Calu3 (cell line): Measurements from ENCODE around the gene WNK1. TPM values are rescaled to one million over a fixed set of nuclear protein-coding genes. Genes with fewer than 3 reads are reported as not detected.
"Not testable (repeated sequence)": the region's sequence is repeated elsewhere in the genome, so short reads cannot be mapped to it uniquely, and the experiment has no call there.

Source experiments
- BruUV-seq: library from RNA; stranded (reverse); fragments of 400-500 nt; replicated peaks from 2 replicates; lab custom pipeline; 2021; lab: Mats Ljungman, UMichigan
- CTCF ChIA-PET: fragments of 300-600 bp; sonication (Branson Sonifier 250); formaldehyde crosslinking; loops from one replicate; lab custom pipeline; 2022; ENCODE audit warnings: antibody characterized with exemption; lab: Charles Lee
- DNase-seq: peaks from one replicate; pipeline ENCODE4 v3.0.0; 2022
- H3K27ac Mint-ChIP-seq: one replicate; pipeline ENCODE4 v1.8.0; 2022; ENCODE audit warnings: mixed read lengths; ENCODE audit not compliant: unreplicated experiment
- H3K27me3 Mint-ChIP-seq: one replicate; pipeline ENCODE4 v1.8.0; 2022; ENCODE audit warnings: mixed read lengths; ENCODE audit not compliant: unreplicated experiment
- H3K36me3 Mint-ChIP-seq: one replicate; pipeline ENCODE4 v1.8.0; 2022; ENCODE audit warnings: mild to moderate bottlenecking, moderate library complexity, mixed read lengths; ENCODE audit not compliant: insufficient read depth, unreplicated experiment
- H3K4me1 Mint-ChIP-seq: one replicate; pipeline ENCODE4 v1.8.0; 2022; ENCODE audit warnings: mild to moderate bottlenecking, low read depth, mixed read lengths; ENCODE audit not compliant: unreplicated experiment
- H3K4me3 Mint-ChIP-seq: one replicate; pipeline ENCODE4 v1.8.0; 2022; ENCODE audit warnings: mild to moderate bottlenecking, low read depth, moderate library complexity, mixed read lengths; ENCODE audit not compliant: unreplicated experiment
- H3K9me3 Mint-ChIP-seq: one replicate; pipeline ENCODE4 v1.8.0; 2022; ENCODE audit warnings: low read depth, mixed read lengths; ENCODE audit not compliant: unreplicated experiment
- CTCF ChIP-seq: fragments of 200-600 bp; IDR thresholded peaks from one replicate; pipeline ENCODE4 v1.8.0; 2022; ENCODE audit warnings: antibody characterized with exemption; ENCODE audit not compliant: unreplicated experiment
- intact Hi-C: fragments of 100-400 bp; cut with micrococcal nuclease; formaldehyde crosslinking; loops from one replicate; pipeline ENCODE4 v1.10.0; 2022; ENCODE audit not compliant: unreplicated experiment
- total RNA-seq: library from RNA; stranded (reverse); gene quantifications from 2 replicates; pipeline ENCODE4 v1.2.3, GENCODE V29; 2022

Gene WNK1
- total RNA-seq, 1 experiment from 2014 or later, result 107 TPM

- TF ChIP-seq CTCF, result no peak
- no peaks in the 10 kb centered on the region for H3K9me3 Mint-ChIP-seq
- H3K36me3 Mint-ChIP-seq, result no peaks in the 10 kb centered on the region
- peaks cover 17% of the 10 kb centered on the region for H3K4me1 Mint-ChIP-seq
- no peak for DNase-seq
- H3K27me3 Mint-ChIP-seq, result no peaks in the 10 kb centered on the region
- intact Hi-C loops, result no loop called here
- H3K4me3 Mint-ChIP-seq, result no peak overlapping the region
- H3K27ac Mint-ChIP-seq, result no peak overlapping the region
- CTCF ChIA-PET, result interaction anchor here (0.8 to 1.4 kb wide), 2 partner anchors 11 to 17 kb away, joined by 3 read pairs; no protein-coding TSS in a partner anchor
- no TSS peak for BruUV-seq
Observed at GRCh38 chr12:768434-768833, 16.1 kb downstream of the WNK1 start.

- Mint-ChIP-seq H3K36me3 (no peaks in the 10 kb centered on the region), H3K9me3 (no peaks in the 10 kb centered on the region), H3K4me1 (peaks cover 29% of the 10 kb centered on the region), H3K27me3 (no peaks in the 10 kb centered on the region), H3K27ac (no peak overlapping the region), H3K4me3 (no peak overlapping the region)
- no peak for DNase-seq
- no TSS peak for BruUV-seq
- TF ChIP-seq CTCF, result no peak
- CTCF ChIA-PET, result interaction anchor here (0.6 kb wide), 1 partner anchor 19 kb away, joined by 3 read pairs; no protein-coding TSS in a partner anchor
- intact Hi-C loops, result loop anchor here (2.0 kb wide), 1 partner anchor 16 kb away; no protein-coding TSS in a partner anchor
Observed at GRCh38 chr12:770479-770878, 18.1 kb downstream of the WNK1 start.

- CTCF ChIA-PET, result interaction anchor here (0.6 to 1.2 kb wide), 3 partner anchors 8 to 21 kb away, joined by 3 to 5 read pairs (median 4); no protein-coding TSS in a partner anchor
- Mint-ChIP-seq H3K9me3 (no peaks in the 10 kb centered on the region), H3K4me1 (peaks cover 38% of the 10 kb centered on the region), H3K27ac (no peak overlapping the region), H3K4me3 (no peak overlapping the region), H3K27me3 (no peaks in the 10 kb centered on the region), H3K36me3 (no peaks in the 10 kb centered on the region)
- intact Hi-C loops, result no loop called here
- DNase-seq, result no peak
- BruUV-seq, result no TSS peak
- no peak for TF ChIP-seq CTCF
Observed at GRCh38 chr12:772056-772697, 19.8 kb downstream of the WNK1 start.

GRCh38 chr12:774051-774614 is 21.8 kb downstream of the WNK1 start:
- DNase-seq, result no peak
- no peaks in the 10 kb centered on the region for H3K27me3 Mint-ChIP-seq
- CTCF ChIA-PET, result no interaction called here
- no peak overlapping the region for H3K27ac Mint-ChIP-seq
- H3K36me3 Mint-ChIP-seq, result no peaks in the 10 kb centered on the region
- peaks cover 50% of the 10 kb centered on the region for H3K4me1 Mint-ChIP-seq
- H3K4me3 Mint-ChIP-seq, result no peak overlapping the region
- no peak for TF ChIP-seq CTCF
- no TSS peak for BruUV-seq
- intact Hi-C loops, result loop anchor here (2.0 kb wide), 1 partner anchor 13 kb away; no protein-coding TSS in a partner anchor
- H3K9me3 Mint-ChIP-seq, result no peaks in the 10 kb centered on the region

GRCh38 chr12:775973-776771 is 23.8 kb downstream of the WNK1 start:
- CTCF ChIA-PET, result interaction anchor here (0.6 to 3.4 kb wide), 11 partner anchors 12 to 1351 kb away, joined by 3 to 21 read pairs (median 4); partner anchors contain the start of gene WNK1
- DNase-seq, H3K36me3 Mint-ChIP-seq, H3K9me3 Mint-ChIP-seq, H3K4me3 Mint-ChIP-seq, H3K27me3 Mint-ChIP-seq, H3K27ac Mint-ChIP-seq, BruUV-seq: not testable (repeated sequence)
- intact Hi-C loops, result loop anchor here (2.0 to 5.0 kb wide), 2 partner anchors 15 to 36 kb away; no protein-coding TSS in a partner anchor
- H3K4me1 Mint-ChIP-seq, result peaks cover 66% of the 10 kb centered on the region

- BruUV-seq, result not testable (repeated sequence)
- H3K4me1 Mint-ChIP-seq, result peaks cover 65% of the 10 kb centered on the region
- CTCF ChIA-PET, result interaction anchor here (0.7 to 3.4 kb wide), 7 partner anchors 11 to 1350 kb away, joined by 3 to 21 read pairs (median 4); partner anchors contain the start of gene WNK1
Observed at GRCh38 chr12:776772-777373, 24.5 kb downstream of the WNK1 start.

More at GRCh38 chr12:776772-777373, 24.5 kb downstream of the WNK1 start:
- not testable (repeated sequence) for DNase-seq, H3K36me3 Mint-ChIP-seq, H3K27ac Mint-ChIP-seq, H3K27me3 Mint-ChIP-seq, H3K9me3 Mint-ChIP-seq, H3K4me3 Mint-ChIP-seq
- intact Hi-C loops, result loop anchor here (5.0 kb wide), 1 partner anchor 35 kb away; no protein-coding TSS in a partner anchor
